Measurements from ENCODE around the gene PARD3B.
"Not testable (repeated sequence)": the region's sequence is repeated elsewhere in the genome, so short reads cannot be mapped to it uniquely, and the experiment has no call there.

The PARD3B gene

GRCh38 chr2:205197468-205198139 lies 652.3 kb downstream of the PARD3B start:
- no peak for DNase-seq (ENCODE audit: low read depth)

GRCh38 chr2:205198140-205198525 lies 652.9 kb downstream of the PARD3B start:
- no peak for DNase-seq (ENCODE audit: low read depth)

- DNase-seq (ENCODE audit: low read depth): no peak
These were observed 654.0 kb downstream of the PARD3B start for GRCh38 chr2:205199165-205199850.

- no peak for DNase-seq (ENCODE audit: low read depth)
These were observed 665.2 kb downstream of the PARD3B start for GRCh38 chr2:205210494-205210893.

- DNase-seq (ENCODE audit: low read depth): no peak
These were observed 667.1 kb downstream of the PARD3B start for GRCh38 chr2:205212357-205212756.

- no peak for DNase-seq (ENCODE audit: low read depth)
These were observed 670.8 kb downstream of the PARD3B start for GRCh38 chr2:205216092-205216491.

- DNase-seq (ENCODE audit: low read depth): no peak
These were observed 671.3 kb downstream of the PARD3B start for GRCh38 chr2:205216580-205216979.

GRCh38 chr2:205217004-205217403 lies 671.7 kb downstream of the PARD3B start:
- no peak for DNase-seq (ENCODE audit: low read depth)

- DNase-seq (ENCODE audit: low read depth): no peak
These were observed 672.8 kb downstream of the PARD3B start for GRCh38 chr2:205218056-205218455.

GRCh38 chr2:205218816-205219215 lies 673.5 kb downstream of the PARD3B start:
- DNase-seq (ENCODE audit: low read depth): not testable (repeated sequence)

GRCh38 chr2:205220559-205220958 lies 675.3 kb downstream of the PARD3B start:
- no peak for DNase-seq (ENCODE audit: low read depth)

GRCh38 chr2:205232086-205232485 lies 686.8 kb downstream of the PARD3B start:
- no peak for DNase-seq (ENCODE audit: low read depth)

GRCh38 chr2:205235434-205235833 lies 690.2 kb downstream of the PARD3B start:
- no peak for DNase-seq (ENCODE audit: low read depth)

- DNase-seq (ENCODE audit: low read depth): no peak
These were observed 692.2 kb downstream of the PARD3B start for GRCh38 chr2:205237524-205237923.

GRCh38 chr2:205245001-205245400 lies 699.7 kb downstream of the PARD3B start:
- DNase-seq (ENCODE audit: low read depth): no peak

- no peak for DNase-seq (ENCODE audit: low read depth)
These were observed 700.4 kb downstream of the PARD3B start for GRCh38 chr2:205245652-205246051.

- no peak for DNase-seq (ENCODE audit: low read depth)
These were observed 713.8 kb downstream of the PARD3B start for GRCh38 chr2:205259121-205259520.

GRCh38 chr2:205261516-205262020 lies 716.3 kb downstream of the PARD3B start:
- no peak for DNase-seq (ENCODE audit: low read depth)

- DNase-seq (ENCODE audit: low read depth): no peak
These were observed 722.0 kb downstream of the PARD3B start for GRCh38 chr2:205267323-205267722.

GRCh38 chr2:205270689-205271088 lies 725.4 kb downstream of the PARD3B start:
- no peak for DNase-seq (ENCODE audit: low read depth)

GRCh38 chr2:205273148-205273547 lies 727.9 kb downstream of the PARD3B start:
- no peak for DNase-seq (ENCODE audit: low read depth)

GRCh38 chr2:205273627-205274026 lies 728.4 kb downstream of the PARD3B start:
- DNase-seq (ENCODE audit: low read depth): no peak

GRCh38 chr2:205274801-205275200 lies 729.5 kb downstream of the PARD3B start:
- no peak for DNase-seq (ENCODE audit: low read depth)
